ENCODE results near the gene C5orf46.
A peak's percentile ranks its signal among the peaks of the same experiment; 100 is the strongest.
"Not testable (repeated sequence)": the region's sequence is repeated elsewhere in the genome, so short reads cannot be mapped to it uniquely, and the experiment has no call there.

The C5orf46 gene

DNA sequence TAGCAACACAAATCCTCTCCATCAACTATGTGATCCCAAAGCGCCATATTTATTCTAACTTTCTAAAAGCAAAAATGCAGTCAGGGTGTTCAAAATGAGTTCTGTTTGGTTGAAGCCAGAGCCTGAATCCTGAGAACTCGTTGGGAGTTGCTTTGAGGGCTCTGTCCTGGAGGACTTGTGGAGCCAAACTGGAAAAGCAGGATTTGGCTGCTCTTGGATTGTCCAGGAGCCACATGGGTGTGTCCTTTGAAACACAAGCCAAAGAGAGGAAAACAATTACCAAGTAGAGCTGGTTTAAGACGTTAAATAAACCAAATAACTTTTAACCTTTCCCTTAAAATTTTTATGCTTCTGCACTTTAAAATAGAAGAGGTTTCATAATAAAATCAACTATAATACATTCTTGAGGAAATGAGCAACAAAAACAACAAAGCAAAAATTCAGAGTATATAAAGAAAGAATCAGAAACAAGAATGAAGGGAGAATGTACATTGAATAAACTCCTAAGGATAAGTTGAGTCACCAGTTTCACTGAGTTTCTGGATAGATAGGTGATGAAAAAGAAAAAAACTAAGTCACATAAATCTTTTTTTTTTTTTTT is 13.5 kb downstream of the C5orf46 start:
- DNase-seq = no peak

DNA sequence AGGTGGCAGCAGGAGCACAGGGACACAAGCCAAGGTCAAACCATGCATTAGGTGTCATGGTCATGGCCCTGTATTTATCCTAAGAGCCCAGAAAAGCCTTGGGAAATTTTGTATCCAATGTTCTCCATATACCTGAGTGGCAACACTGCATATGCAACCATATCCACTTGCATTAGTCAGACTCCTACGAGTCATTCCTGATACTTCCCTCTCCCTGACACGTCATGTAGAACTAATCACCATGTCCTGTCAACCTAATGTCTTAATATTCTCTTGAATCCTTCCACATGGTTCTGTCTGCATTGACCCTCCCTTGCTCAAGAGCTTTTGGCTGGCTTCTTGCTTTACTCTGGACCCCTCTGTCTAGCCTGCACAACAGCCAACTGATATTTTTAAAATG is 18.4 kb downstream of the C5orf46 start:
- DNase-seq = no peak

DNA sequence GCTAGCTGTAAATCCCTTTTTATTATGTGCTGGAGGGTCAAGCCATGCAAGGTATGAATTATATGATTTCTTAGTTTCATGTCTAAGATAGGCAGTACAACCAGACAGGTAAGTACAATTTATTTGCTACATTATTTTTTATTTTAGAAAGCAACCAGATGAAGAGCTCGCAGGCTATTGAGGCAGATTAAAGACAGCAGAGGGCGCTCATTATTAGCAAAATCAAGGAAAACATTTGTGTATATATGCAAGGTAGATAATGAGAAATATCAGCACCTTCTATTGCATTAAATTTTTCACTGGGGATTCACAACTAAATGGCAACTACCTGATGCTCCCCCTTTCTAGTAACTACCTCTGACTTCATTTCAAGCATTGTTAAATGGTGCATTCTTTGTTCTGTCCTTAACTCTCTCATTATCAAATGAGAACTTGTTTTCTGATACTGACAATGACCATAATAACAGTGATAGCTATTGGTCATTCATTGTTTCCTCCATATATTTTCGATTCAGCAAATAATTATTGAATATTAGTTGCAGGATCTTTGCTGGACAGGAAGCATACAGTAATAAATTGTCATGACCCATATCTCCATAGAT is 19.2 kb downstream of the C5orf46 start:
- DNase-seq = peak; percentile 24

DNA sequence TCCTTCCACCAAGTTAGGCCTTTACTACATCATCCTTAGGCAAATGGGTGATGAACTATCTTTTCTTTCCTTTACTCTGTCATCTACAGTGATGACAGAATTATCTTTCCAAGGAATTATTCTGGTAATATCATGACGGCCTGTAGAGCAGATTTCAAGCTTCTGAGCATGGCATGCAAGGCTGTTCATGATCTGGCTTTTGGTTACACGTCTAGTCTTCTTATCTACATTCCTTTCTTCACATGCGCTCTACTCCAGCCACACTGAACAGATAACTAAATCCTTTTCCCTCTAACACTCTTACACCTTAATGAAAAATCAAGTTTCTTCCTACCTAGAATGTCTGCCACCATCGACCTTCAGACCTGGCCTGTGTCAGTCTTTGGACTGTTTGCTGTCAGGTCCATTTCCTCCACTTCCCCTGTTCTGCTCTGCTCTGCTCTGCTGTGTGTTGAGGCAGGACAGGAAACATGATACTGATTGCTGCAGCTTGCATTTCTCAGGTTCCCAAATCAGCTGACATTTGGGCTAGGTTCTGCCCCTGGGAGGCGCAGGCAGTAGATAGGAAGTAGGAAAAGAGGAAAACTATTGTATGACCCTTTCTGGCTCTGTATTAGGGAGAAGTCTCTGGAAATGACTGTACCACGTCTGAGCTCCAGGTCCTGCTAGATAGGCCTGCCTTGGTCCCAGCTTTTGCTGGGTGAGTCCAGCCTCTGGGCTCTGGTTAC is 23.6 kb downstream of the C5orf46 start:
- no peak for DNase-seq

- no peak for DNase-seq
These were observed 25.9 kb downstream of the C5orf46 start for GRCh38 chr5:147880487-147880886.

DNA sequence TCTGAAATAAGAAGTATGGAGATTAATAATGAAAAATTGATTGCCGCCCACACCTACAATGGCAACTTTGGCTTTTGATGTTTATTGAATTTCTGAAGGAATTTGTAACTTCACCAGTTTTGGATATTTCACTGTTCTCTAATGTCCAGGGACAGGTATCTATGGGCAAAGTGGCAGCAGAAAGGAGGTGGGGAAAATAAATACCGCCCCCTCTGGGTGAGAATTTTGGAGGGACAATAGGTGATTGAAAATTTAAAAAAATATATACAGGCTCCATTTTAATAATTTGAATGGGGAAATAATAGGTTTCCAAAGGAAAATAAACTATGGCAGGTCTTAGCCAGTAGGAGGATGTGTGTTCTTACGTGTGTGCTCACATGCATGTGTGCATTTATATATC is 26.6 kb downstream of the C5orf46 start:
- no peak for DNase-seq

- DNase-seq = no peak
These were observed 28.1 kb downstream of the C5orf46 start, which contains the start of gene SCGB3A2 for GRCh38 chr5:147878066-147878759. Gene SCGB3A2 (plus strand): TSS chr5:147878711. CDS start chr5:147878804, 93 bp downstream.

DNA sequence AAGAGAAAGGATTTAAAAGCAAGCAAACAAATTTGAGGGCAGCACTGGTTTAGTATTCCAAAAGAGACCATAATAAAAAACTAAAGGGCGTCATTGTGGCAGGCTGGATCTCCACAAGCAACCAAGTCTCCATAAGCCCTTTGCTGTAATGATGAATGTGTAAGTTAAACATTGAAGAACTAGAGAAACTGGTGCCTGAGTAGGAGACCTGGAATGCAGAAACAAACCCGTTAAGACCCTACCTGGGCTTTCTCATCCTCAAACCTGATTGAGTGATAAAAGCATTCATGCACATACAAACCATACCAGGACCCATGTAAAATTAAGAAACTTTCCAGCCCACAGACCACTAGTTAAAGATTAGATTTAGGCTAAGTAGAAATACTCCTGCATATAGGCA is 29.7 kb downstream of the C5orf46 start:
- no peak for DNase-seq

DNA sequence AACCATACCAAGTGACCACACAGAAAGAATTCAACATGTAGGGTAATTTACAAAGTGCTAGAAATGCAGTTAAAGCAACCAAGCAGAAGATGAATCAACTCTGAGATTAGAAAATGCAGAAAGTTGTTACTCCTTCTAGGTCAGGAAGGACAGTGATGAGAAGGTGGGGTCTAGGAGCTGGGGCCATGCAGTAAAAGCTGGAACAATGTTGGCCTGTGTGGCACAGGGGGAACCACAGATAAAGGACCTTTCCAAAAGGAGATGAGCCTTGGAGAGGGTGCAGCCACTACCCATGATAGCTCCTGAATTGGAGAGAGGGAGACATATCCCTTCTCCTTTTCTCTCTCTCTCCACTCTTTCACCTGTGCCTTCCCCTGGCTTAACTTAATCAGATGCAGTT is 30.2 kb downstream of the C5orf46 start:
- no peak for DNase-seq

DNA sequence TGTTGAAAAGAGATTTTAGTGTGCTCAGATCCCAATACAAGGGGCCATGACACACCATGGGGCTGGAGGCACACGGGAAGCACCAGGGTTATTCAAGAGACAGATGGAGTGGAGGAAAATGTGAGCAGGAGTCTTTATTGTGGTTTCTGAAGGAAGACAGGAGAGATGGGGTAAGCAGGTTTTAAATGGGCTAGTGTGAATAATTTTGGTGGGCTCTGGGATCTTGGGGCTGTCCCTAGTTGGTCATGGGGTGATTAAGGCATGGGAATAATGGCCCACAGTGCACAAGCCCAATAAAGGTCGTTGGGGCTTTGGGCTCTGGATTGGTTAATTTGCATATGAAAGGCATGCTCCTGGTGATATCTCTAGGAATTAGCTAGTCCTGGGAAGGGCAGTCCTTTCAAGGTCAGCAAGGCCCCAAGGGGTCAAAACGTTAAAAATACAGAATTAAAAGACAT is 31.4 kb downstream of the C5orf46 start:
- DNase-seq = no peak

DNA sequence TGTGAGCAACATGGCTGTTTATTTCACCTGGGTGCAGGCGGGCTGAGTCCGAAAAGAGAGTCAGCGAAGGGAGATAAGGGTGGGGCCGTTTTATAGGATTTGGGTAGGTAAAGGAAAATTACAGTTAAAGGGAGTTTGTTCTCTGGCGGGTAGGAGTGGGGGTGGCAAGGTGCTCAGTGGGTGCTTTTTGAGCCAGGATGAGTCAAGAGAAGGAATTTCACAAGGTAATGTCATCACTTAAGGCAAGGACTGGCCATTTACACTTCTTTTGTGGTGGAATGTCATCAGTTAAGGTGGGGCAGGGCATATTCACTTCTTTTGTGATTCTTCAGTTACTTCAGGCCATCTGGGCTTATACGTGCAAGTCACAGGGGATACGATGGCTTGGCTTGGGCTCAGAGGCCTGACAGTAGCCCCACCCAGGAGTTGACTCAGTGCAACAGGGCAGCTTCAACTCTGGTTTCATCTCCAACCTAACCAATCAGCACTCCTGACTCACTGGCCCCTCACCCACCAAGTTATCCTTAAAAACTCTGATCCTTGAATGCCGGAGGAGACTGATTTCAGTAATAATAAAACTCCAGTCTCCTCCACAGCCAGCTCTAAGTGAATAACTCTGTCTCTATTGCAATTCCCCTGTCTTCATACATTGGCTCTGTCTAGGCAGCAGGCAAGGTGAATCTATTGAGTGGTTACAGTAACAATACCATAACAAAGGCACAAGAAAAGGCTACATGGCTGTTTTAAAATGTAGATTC is 32.0 kb downstream of the C5orf46 start:
- not testable (repeated sequence) for DNase-seq

DNA sequence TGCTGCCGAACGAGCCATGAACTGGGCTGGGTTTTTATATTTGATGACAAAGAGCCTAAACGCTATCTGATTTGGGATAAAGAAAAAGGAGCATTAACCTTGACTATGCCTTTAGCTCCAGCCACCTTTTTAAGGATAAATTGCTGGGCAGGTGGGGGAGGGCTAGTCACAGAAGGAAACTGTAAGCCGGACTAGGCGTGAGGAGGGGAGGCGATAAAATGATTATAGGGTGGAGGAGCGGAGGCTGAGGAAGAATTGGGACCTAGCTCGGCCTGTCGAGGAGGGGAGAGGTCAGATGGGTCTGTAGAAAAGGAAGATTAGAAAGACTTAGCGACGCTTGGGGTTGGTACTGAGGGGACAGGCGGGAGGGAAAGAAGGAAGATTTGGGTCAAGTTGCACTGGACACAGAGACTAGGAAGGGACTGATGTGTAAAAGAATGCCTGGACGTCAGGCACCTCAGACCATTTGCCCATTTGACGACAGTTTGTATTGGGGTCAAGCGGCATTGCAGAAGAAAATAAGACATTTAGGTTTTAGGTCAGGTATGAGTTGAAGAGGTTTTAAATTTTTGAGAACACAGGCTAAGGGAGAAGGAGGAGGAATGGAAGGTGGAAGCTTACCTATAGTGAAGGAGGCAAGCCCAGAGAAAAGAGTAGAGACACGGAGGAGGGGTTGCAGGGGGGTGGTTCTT is 33.4 kb downstream of the C5orf46 start:
- DNase-seq = not testable (repeated sequence)

GRCh38 chr5:147871980-147872549 is 34.3 kb downstream of the C5orf46 start:
- not testable (repeated sequence) for DNase-seq

- not testable (repeated sequence) for DNase-seq
These were observed 36.4 kb downstream of the C5orf46 start for GRCh38 chr5:147869892-147870291.

GRCh38 chr5:147869112-147869511 is 37.2 kb downstream of the C5orf46 start:
- DNase-seq = no peak

GRCh38 chr5:147863454-147864158 is 42.7 kb downstream of the C5orf46 start:
- no peak for DNase-seq

DNA sequence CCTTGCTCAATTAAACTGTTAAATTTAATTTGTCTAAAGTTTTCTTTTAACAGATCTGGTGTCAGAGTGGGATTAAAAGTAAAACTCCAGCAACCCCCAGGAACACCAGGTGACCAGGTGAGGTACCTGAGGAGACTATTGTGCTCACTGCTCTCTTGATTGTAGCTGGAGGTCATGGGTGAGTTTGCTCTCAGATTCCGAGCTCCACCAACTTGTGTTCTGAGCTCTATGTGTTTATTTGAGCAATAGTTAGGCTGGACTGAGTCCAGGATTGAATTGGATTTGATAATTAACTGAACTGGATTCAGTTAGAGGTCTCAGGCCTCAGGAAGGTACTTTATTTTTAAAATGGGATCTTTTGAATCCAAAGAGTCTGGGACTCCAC is 45.7 kb downstream of the C5orf46 start:
- DNase-seq = no peak

- no peak for DNase-seq
These were observed 46.2 kb downstream of the C5orf46 start for GRCh38 chr5:147859962-147860640.

DNA sequence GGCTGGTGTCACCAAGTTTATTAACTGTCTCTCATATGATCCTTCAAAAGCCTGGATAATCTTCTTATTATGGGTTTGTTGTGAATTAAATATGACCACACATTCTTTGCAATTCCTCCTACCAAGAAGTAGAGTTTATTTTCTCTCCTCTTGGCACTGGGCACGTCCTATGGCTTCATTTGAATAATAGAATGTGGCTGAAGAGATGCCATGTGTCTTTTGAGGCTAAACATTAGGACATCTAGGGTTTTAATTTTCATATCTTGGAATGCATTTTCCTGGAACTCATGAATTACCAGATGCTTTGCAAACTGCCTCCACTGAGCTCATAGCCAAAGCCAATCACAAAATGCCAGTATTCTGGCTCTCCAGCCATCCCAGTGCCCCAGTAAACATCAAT is 47.8 kb downstream of the C5orf46 start:
- no peak for DNase-seq

All from NCI-H2171 (cell line).